Neural cell (in vitro differentiated cells): ENCODE measurements around the gene CUX1.

Experiments
- CTCF ChIP-seq: fragments of 450-650 bp; IDR thresholded peaks from 2 replicates; pipeline ENCODE4 v1.5.1; 2014; ENCODE audit warnings: antibody characterized with exemption, mild to moderate bottlenecking, moderate library complexity; ENCODE audit not compliant: poor library complexity, severe bottlenecking
- EP300 ChIP-seq: fragments of 450-650 bp; conservative IDR thresholded peaks from 2 replicates; pipeline ENCODE4 v1.6.1; 2014; ENCODE audit warnings: antibody characterized with exemption, mild to moderate bottlenecking, moderate library complexity; ENCODE audit not compliant: poor library complexity, severe bottlenecking
- EZH2 ChIP-seq: fragments of 200-600, 300-800 bp; shearing (Covaris generic), sonication (generic); IDR thresholded peaks from 2 replicates; pipeline ENCODE4 v1.6.1; 2014; ENCODE audit warnings: antibody characterized with exemption, low read length, borderline replicate concordance, mild to moderate bottlenecking; ENCODE audit not compliant: insufficient read depth, poor library complexity, severe bottlenecking
- POLR2AphosphoS5 ChIP-seq: IDR thresholded peaks from 2 replicates; pipeline ENCODE4 v1.6.1; 2012
- RAD21 ChIP-seq: fragments of 450-650 bp; conservative IDR thresholded peaks from 2 replicates; pipeline ENCODE4 v1.6.1; 2014; ENCODE audit warnings: antibody characterized with exemption, mild to moderate bottlenecking, moderate library complexity
- REST ChIP-seq: IDR thresholded peaks from 2 replicates; pipeline ENCODE4 v1.6.1; 2012; ENCODE audit warnings: borderline replicate concordance
- TAF1 ChIP-seq: IDR thresholded peaks from 2 replicates; pipeline ENCODE4 v1.6.1; 2012; ENCODE audit warnings: low read depth

GRCh38 chr7:102319671-102320070 is 502.2 kb downstream of the CUX1 start:
- TF ChIP-seq CTCF: no peak
- TF ChIP-seq POLR2AphosphoS5: no peak
- TF ChIP-seq EP300: no peak
- TF ChIP-seq EZH2: no peak
- no peak for TF ChIP-seq REST
- TF ChIP-seq RAD21: no peak
- TF ChIP-seq TAF1: no peak
